Ishikawa (cell line): Measurements from ENCODE around the gene OPHN1.

Experiments used
- RAD21 ChIP-seq: IDR thresholded peaks from 2 replicates; pipeline ENCODE4 v1.6.1; 2012; ENCODE audit warnings: low read depth
- REST ChIP-seq: IDR thresholded peaks from 2 replicates; pipeline ENCODE4 v1.6.1; 2012; ENCODE audit warnings: low read depth, mild to moderate bottlenecking
- USF1 ChIP-seq: IDR thresholded peaks from 2 replicates; pipeline ENCODE4 v1.6.1; 2012

DNA sequence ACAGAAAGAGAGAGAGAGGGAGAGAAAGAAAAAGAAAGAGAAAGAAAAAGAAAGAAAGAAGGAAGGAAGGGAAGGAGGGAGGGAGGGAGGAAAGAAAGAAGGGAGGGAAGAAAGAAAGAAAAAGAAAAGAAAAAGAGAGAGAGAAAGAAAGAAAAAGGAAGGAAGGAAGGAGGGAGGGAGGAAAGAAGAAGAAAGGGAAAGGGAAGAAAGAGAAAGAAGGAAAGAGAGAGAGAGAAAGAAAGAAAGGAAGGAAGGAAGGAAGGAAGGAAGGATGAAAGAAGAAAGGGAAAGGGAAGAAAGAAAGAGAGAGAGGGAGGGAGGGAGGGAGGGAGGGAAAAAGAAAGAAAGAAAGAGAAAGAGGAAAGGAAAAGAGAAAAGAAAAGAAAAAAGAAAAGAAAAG is 10.8 kb downstream of the OPHN1 start:
- TF ChIP-seq REST = no peak
- TF ChIP-seq RAD21 = no peak
- TF ChIP-seq USF1 = no peak
